GM21528 (cell line): ENCODE data around the gene MAD1L1.
"Not testable (repeated sequence)": the region's sequence is repeated elsewhere in the genome, so short reads cannot be mapped to it uniquely, and the experiment has no call there.

Source experiments
- ATAC-seq: cut with Tn5 transposase; IDR thresholded peaks from one replicate; pipeline ENCODE4 v1.9.1; 2021; ENCODE audit warnings: mild to moderate bottlenecking, moderate library complexity; ENCODE audit not compliant: unreplicated experiment, low FRiP score

Gene MAD1L1

DNA sequence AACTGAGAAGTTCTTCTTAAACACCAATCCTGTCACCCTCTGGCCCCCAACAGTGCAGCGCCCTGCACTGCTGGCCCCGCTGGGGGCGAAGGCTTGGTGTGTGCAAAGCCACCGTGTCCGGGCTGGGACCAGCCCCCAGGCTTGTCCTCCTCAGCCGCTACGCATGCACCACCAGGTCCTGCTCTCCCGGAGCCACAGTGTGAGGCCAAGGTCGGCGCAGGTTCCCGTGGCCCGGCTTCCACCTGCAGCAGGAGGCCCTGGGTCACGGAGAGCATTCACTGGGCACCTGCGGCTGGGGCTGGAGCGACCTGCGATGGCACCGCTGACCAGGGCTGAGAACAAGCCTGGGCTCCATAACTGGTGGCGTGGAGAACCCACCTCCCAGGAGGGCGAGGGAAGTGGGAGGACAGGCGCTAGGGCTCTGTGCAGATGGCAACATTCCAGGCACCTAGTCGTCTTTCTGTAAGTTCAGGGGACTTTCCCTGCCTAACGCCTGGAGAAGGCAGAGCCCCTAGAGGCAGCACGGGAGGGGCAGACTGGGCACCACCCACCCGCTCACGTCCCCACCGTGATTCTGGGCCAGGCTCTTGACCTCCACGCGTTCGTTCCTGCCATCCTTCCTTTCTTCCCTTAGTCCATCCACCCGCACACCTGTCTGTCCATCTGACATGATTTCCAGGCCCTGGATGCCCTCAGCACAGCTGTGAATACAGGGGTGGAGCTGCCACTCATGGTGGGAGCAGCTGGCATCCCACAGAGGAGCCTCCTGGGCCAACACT lies 291.1 kb downstream of the MAD1L1 start:
- ATAC-seq: no peak

GRCh38 chr7:1940863-1941262 lies 291.9 kb downstream of the MAD1L1 start:
- ATAC-seq: peak; percentile 17

GRCh38 chr7:1940402-1940786 lies 292.4 kb downstream of the MAD1L1 start:
- ATAC-seq: peak; percentile 88

GRCh38 chr7:1939434-1940401 lies 293.0 kb downstream of the MAD1L1 start:
- peak; percentile 32 for ATAC-seq

DNA sequence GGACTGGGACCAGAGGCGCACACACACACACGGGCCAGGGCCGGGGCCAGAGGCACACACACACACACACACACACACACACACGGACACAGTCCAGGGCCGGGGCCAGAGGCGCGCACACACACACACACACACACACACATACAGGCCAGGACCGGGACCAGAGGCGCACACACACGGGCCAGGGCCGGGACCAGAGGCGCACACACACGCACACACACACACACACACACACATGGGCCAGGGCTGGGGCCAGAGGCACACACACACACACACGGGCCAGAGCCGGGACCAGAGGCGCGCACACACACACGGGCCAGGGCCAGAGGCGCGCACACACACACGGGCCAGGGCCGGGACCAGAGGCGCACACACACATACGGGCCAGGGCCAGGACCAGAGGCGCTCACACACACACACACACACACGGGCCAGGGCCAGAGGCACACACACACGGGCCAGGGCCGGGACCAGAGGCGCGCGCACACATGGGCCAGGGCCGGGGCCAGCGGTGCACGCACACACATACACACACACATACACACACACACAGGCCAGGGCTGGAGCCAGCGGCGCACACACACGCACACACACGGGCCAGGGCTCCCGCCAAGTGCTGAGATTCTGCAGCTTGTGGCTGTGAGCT lies 293.8 kb downstream of the MAD1L1 start:
- ATAC-seq: no peak

- no peak for ATAC-seq
Measured at GRCh38 chr7:1937252-1937605, 295.5 kb downstream of the MAD1L1 start.

DNA sequence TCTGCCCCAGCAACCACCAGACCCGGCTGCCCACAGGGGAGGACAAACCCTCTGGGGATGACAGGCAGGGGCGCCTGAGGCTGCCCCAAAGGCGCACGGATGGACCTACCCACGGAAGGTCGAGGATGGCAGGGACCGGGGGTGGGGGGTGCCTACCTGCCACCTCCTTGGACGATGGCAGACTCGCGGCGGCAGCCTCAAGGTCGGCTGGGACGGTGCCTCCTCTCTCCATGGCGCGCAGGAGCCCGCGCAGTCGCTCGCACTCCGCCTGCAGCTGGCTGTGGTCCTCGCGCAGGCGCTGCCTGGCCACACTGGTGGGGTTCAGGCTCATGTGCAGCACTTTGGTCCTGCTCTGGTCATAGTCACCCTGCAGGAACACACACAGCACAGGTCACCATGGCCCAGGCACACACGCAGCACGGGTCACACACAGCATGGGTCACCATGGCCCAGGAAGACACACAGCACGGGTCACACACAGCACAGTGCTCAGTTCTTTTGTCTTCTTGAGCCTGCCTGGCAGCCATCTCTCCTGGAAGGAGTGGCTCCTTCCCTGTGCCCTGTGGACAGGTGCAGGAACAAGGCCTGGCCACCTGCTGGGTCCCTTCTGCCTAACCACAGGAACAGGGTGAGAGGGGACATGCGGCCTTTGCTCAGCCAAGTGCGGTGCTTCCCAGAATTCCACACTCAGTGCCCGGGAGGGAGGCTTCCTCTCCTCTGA lies 296.1 kb downstream of the MAD1L1 start:
- no peak for ATAC-seq

GRCh38 chr7:1936006-1936310 lies 296.8 kb downstream of the MAD1L1 start:
- ATAC-seq: no peak

- no peak for ATAC-seq
Measured at GRCh38 chr7:1935176-1936005, 297.4 kb downstream of the MAD1L1 start.

GRCh38 chr7:1934756-1935155 lies 298.0 kb downstream of the MAD1L1 start:
- no peak for ATAC-seq

- ATAC-seq: no peak
Measured at GRCh38 chr7:1934017-1934416, 298.7 kb downstream of the MAD1L1 start.

GRCh38 chr7:1933066-1933750 lies 299.5 kb downstream of the MAD1L1 start:
- ATAC-seq: no peak

DNA sequence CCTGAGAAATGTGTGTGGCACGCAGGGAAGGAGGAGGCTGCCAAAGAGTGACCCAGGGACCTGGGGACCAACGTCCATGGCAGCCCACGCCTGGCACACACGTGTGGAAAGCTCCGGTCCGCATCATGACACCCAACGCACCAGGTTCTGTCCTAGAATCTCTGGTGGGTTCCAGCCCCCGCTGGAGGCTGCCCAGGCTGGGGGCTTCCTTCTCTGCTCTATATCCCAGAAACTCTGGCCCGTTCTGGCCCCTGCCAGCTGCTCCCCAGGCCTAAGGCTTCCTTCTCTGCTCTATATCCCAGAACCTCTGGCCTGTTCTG lies 300.8 kb downstream of the MAD1L1 start:
- ATAC-seq: no peak

GRCh38 chr7:1931256-1931950 lies 301.3 kb downstream of the MAD1L1 start:
- ATAC-seq: no peak

- ATAC-seq: no peak
Measured at GRCh38 chr7:1930381-1931065, 302.2 kb downstream of the MAD1L1 start.

- ATAC-seq: not testable (repeated sequence)
Measured at GRCh38 chr7:1929349-1929925, 303.3 kb downstream of the MAD1L1 start.

DNA sequence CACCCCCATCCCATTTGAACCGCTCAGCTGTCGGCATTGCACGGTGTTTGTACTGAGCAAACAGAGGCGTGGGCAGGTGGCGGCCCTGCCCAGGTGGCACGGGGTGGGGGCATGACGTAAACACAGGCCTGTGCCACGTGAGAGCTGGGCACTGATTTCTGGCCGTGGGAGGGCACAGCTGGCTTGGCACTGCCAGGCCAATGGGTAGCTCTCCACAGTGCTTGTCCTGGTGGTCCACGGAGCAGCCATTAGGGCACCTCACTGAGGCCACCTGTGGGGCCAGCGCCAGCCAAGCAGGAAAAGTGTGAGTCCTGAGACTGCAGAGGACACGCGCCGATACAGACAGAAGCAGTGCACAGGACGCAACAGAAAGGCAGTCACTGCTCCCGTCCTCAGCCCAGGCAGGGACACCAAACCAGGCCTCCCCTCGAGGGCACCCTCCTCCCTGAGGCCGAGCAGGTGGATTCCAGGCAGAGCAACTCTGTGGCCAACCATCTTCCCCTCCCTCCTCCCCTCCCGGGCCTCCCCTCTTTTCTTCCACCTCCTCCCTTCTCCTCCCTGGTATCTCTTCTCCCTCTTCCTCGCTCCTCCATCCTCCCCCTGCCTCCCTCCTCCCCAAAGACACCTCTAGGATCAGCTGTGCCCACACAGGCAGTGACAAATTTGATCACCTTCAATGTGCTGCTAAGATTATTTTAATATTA lies 303.9 kb downstream of the MAD1L1 start:
- ATAC-seq: no peak
